Mesendoderm (in vitro differentiated cells): ENCODE data around the gene SPOCK1.

Experiments used
- DNase-seq: peaks from one replicate; pipeline ENCODE4 v3.0.0; 2013
- H2AK5ac ChIP-seq: 2 replicates; pipeline ENCODE4 v1.6.1; 2013; ENCODE audit warnings: low read length, inconsistent platforms
- H2BK120ac ChIP-seq: 2 replicates; pipeline ENCODE4 v1.6.1; 2013; ENCODE audit warnings: low read depth, mild to moderate bottlenecking, low read length, moderate library complexity, mixed read lengths
- H2BK15ac ChIP-seq: replicated peaks from 2 replicates; pipeline ENCODE4 v1.6.1; 2013; ENCODE audit warnings: low read depth, mild to moderate bottlenecking, moderate library complexity
- H2BK5ac ChIP-seq: 2 replicates; pipeline ENCODE4 v1.6.1; 2013; ENCODE audit warnings: low read length, inconsistent platforms
- H3K18ac ChIP-seq: 2 replicates; pipeline ENCODE4 v1.6.1; 2013; ENCODE audit warnings: mild to moderate bottlenecking, low read length, mixed read lengths
- H3K23ac ChIP-seq: one replicate; pipeline ENCODE4 v1.6.1; 2013; ENCODE audit warnings: low read length
- H3K27ac ChIP-seq: 2 replicates; pipeline ENCODE4 v1.5.1; 2013; ENCODE audit warnings: low read depth, mild to moderate bottlenecking, inconsistent platforms, low read length, moderate library complexity
- H3K27me3 ChIP-seq: 2 replicates; pipeline ENCODE4 v1.6.1; 2013; ENCODE audit warnings: low read length, control low read depth, mild to moderate bottlenecking, inconsistent platforms; ENCODE audit not compliant: insufficient read depth, poor library complexity
- H3K36me3 ChIP-seq: 2 replicates; pipeline ENCODE4 v1.6.1; 2013; ENCODE audit warnings: low read length, inconsistent platforms; ENCODE audit not compliant: control insufficient read depth, insufficient read depth
- H3K4ac ChIP-seq: one replicate; pipeline ENCODE4 v1.6.1; 2013; ENCODE audit warnings: low read depth, mild to moderate bottlenecking, low read length, moderate library complexity
- H3K4me1 ChIP-seq: 2 replicates; pipeline ENCODE4 v1.6.1; 2013; ENCODE audit warnings: low read depth, low read length, inconsistent platforms; ENCODE audit not compliant: control insufficient read depth
- H3K4me2 ChIP-seq: 2 replicates; pipeline ENCODE4 v1.6.1; 2013; ENCODE audit warnings: low read length
- H3K4me3 ChIP-seq: 2 replicates; pipeline ENCODE4 v1.5.1; 2013; ENCODE audit warnings: mild to moderate bottlenecking, low read length
- H3K56ac ChIP-seq: one replicate; pipeline ENCODE4 v1.6.1; 2013; ENCODE audit warnings: low read length
- H3K79me1 ChIP-seq: 2 replicates; pipeline ENCODE4 v1.6.1; 2013; ENCODE audit warnings: low read length, inconsistent platforms
- H3K79me2 ChIP-seq: 2 replicates; pipeline ENCODE4 v1.6.1; 2013; ENCODE audit warnings: mild to moderate bottlenecking, low read length; ENCODE audit not compliant: control insufficient read depth, insufficient read depth
- H3K9ac ChIP-seq: 2 replicates; pipeline ENCODE4 v1.6.1; 2013; ENCODE audit warnings: low read length, inconsistent platforms
- H4K5ac ChIP-seq: one replicate; pipeline ENCODE4 v1.6.1; 2013; ENCODE audit warnings: low read length
- H4K8ac ChIP-seq: one replicate; pipeline ENCODE4 v1.6.1; 2013; ENCODE audit warnings: low read depth, mild to moderate bottlenecking, control low read depth, low read length, moderate library complexity
- WGBS: extraction: QIAGEN DNeasy Blood & Tissue Kit; methylation state at CpG from one replicate; pipeline ENCODE4 v1.1.7; 2013; ENCODE audit warnings: low lambda C conversion rate, missing lambda C conversion rate; ENCODE audit not compliant: insufficient coverage; ENCODE audit errors: extremely low coverage; 5-methylcytosine and 5-hydroxymethylcytosine counted together

Gene SPOCK1

GRCh38 chr5:137144656-137145055 is 354.5 kb downstream of the SPOCK1 start:
- H2AK5ac ChIP-seq: no peak overlapping the region
- H3K4me3 ChIP-seq: no peak overlapping the region
- H3K27me3 ChIP-seq: no peaks in the 10 kb centered on the region
- no peak overlapping the region for H4K8ac ChIP-seq
- H3K18ac ChIP-seq: no peak overlapping the region
- H2BK120ac ChIP-seq: no peak overlapping the region
- no peak overlapping the region for H4K5ac ChIP-seq
- no CpG with 5 or more reads among the region's 4 CpGs for WGBS
- H3K9ac ChIP-seq: no peak overlapping the region
- H3K36me3 ChIP-seq: no peaks in the 10 kb centered on the region
- H3K4me1 ChIP-seq: peaks cover 10% of the 10 kb centered on the region
- H3K56ac ChIP-seq: no peak overlapping the region
- H3K79me1 ChIP-seq: no peaks in the 10 kb centered on the region
- DNase-seq: no peak
- H2BK15ac ChIP-seq: no peak overlapping the region
- H3K23ac ChIP-seq: no peak overlapping the region
- H3K79me2 ChIP-seq: no peaks in the 10 kb centered on the region
- H3K4me2 ChIP-seq: no peak overlapping the region
- H3K27ac ChIP-seq: no peak overlapping the region
- H2BK5ac ChIP-seq: no peak overlapping the region
- no peak overlapping the region for H3K4ac ChIP-seq

- Histone ChIP-seq H2AK5ac (no peak overlapping the region), H3K23ac (no peak overlapping the region), H3K4ac (no peak overlapping the region), H3K9ac (no peak overlapping the region), H2BK120ac (no peak overlapping the region), H3K27ac (no peak overlapping the region), H4K8ac (no peak overlapping the region), H3K4me1 (peaks cover 4% of the 10 kb centered on the region), H2BK15ac (no peak overlapping the region), H3K79me2 (no peaks in the 10 kb centered on the region), H3K36me3 (no peaks in the 10 kb centered on the region), H2BK5ac (no peak overlapping the region), H3K27me3 (no peaks in the 10 kb centered on the region), H3K4me3 (no peak overlapping the region), H3K18ac (no peak overlapping the region), H3K56ac (no peak overlapping the region), H3K4me2 (no peak overlapping the region), H4K5ac (no peak overlapping the region), H3K79me1 (no peaks in the 10 kb centered on the region)
- no peak for DNase-seq
- WGBS: no CpG with 5 or more reads among the region's 7 CpGs
Measured at GRCh38 chr5:137142764-137143605, 356.1 kb downstream of the SPOCK1 start.

- H2BK15ac ChIP-seq: no peak overlapping the region
- H2AK5ac ChIP-seq: no peak overlapping the region
- H3K79me1 ChIP-seq: no peaks in the 10 kb centered on the region
- H4K8ac ChIP-seq: no peak overlapping the region
- WGBS: no CpG with 5 or more reads among the region's 3 CpGs
- no peak overlapping the region for H2BK120ac ChIP-seq
- H3K9ac ChIP-seq: no peak overlapping the region
- no peak overlapping the region for H4K5ac ChIP-seq
- no peak overlapping the region for H2BK5ac ChIP-seq
- H3K4me3 ChIP-seq: no peak overlapping the region
- H3K36me3 ChIP-seq: no peaks in the 10 kb centered on the region
- no peak overlapping the region for H3K23ac ChIP-seq
- H3K27me3 ChIP-seq: no peaks in the 10 kb centered on the region
- no peak overlapping the region for H3K18ac ChIP-seq
- no peak overlapping the region for H3K4ac ChIP-seq
- H3K27ac ChIP-seq: no peak overlapping the region
- H3K4me1 ChIP-seq: peaks cover 2% of the 10 kb centered on the region
- no peak for DNase-seq
- H3K79me2 ChIP-seq: no peaks in the 10 kb centered on the region
- no peak overlapping the region for H3K56ac ChIP-seq
- no peak overlapping the region for H3K4me2 ChIP-seq
Measured at GRCh38 chr5:137142346-137142745, 356.8 kb downstream of the SPOCK1 start.

- Histone ChIP-seq H4K5ac (no peak overlapping the region), H3K4ac (no peak overlapping the region), H3K36me3 (no peaks in the 10 kb centered on the region), H3K27me3 (no peaks in the 10 kb centered on the region), H3K9ac (no peak overlapping the region), H3K18ac (no peak overlapping the region), H2BK120ac (no peak overlapping the region), H3K4me1 (peaks cover 2% of the 10 kb centered on the region), H3K79me1 (no peaks in the 10 kb centered on the region), H2BK15ac (no peak overlapping the region), H3K79me2 (no peaks in the 10 kb centered on the region), H2AK5ac (no peak overlapping the region), H3K27ac (no peak overlapping the region), H3K4me2 (no peak overlapping the region), H3K56ac (no peak overlapping the region), H3K23ac (no peak overlapping the region), H2BK5ac (no peak overlapping the region), H4K8ac (no peak overlapping the region), H3K4me3 (no peak overlapping the region)
- WGBS: no CpG with 5 or more reads among the region's 3 CpGs
- DNase-seq: no peak
Measured at GRCh38 chr5:137141779-137142178, 357.3 kb downstream of the SPOCK1 start.

- H3K79me1 ChIP-seq: no peaks in the 10 kb centered on the region
- H3K36me3 ChIP-seq: no peaks in the 10 kb centered on the region
- H3K4me1 ChIP-seq: peaks cover 3% of the 10 kb centered on the region
- no peak overlapping the region for H2AK5ac ChIP-seq
- no peak overlapping the region for H3K4ac ChIP-seq
- peak; percentile 38 for DNase-seq
- no peak overlapping the region for H3K23ac ChIP-seq
- no peaks in the 10 kb centered on the region for H3K27me3 ChIP-seq
- H3K79me2 ChIP-seq: no peaks in the 10 kb centered on the region
- H3K27ac ChIP-seq: no peak overlapping the region
- no peak overlapping the region for H2BK5ac ChIP-seq
- no peak overlapping the region for H2BK15ac ChIP-seq
- no peak overlapping the region for H3K4me2 ChIP-seq
- no peak overlapping the region for H2BK120ac ChIP-seq
- H3K56ac ChIP-seq: no peak overlapping the region
- H4K5ac ChIP-seq: no peak overlapping the region
- WGBS: no CpG with 5 or more reads among the region's 3 CpGs
- no peak overlapping the region for H3K9ac ChIP-seq
- H4K8ac ChIP-seq: no peak overlapping the region
- H3K18ac ChIP-seq: no peak overlapping the region
- H3K4me3 ChIP-seq: no peak overlapping the region
Measured at GRCh38 chr5:137136991-137137632, 362.0 kb downstream of the SPOCK1 start.
